IPS-NIHi11 (cell line): Measurements from ENCODE around the gene CNGA3.
A peak's percentile ranks its signal among the peaks of the same experiment; 100 is the strongest.
"Not testable (repeated sequence)": the region's sequence is repeated elsewhere in the genome, so short reads cannot be mapped to it uniquely, and the experiment has no call there.

Experiments
- DNase-seq: peaks from one replicate; pipeline ENCODE4 v3.0.0; 2012; ENCODE audit warnings: mixed read lengths, low spot score

The CNGA3 gene

DNA sequence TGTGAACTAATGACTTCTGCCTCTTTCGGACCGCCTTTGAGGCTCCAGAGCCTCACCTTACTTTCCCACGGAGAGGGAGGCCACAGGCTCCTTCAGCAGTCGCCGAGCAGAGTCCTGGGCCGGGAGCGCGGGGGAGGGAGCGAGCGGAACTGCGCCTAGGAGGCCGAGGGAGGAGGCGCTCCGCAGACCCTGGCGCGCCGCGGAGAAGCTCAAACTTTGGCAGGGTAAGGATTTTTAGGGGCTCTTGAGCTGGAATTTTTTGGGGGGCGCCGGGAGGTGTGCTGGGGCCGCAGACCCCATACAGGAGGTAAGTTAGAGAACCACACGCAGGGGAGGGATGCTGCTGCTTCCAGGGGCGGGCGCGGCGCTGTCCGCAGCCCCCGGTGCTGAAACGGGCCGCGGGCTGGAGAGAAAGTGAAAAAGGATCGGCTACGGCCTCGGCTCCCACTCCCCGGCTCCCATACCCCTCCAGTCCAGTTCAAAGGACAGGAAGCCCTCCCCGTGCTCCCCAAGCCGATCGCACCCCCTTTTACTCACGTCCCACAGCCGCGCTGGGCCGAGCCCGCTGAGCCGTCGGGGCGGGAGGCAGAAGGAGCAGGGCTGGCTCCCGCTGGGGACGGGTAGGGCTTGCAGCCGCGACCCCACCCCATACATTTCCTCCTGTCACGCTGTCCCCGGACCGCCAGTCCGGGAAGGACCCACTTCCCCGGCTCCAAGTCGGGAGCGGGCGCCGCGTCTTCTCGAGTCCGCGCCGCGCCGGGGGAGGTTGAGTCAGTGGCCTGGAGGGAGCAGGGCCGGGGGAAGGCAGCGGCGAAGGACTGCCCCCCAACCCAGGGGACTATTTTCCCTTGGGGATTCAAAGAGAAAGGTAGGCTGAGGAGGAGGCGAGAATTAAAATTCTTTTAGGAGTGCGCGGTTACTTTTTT lies at the start of gene CNGA3:
Gene CNGA3 (plus strand): TSS at position 146 of the 926 bp plus-strand sequence. CDS start 23,520 bp downstream, outside the sequence.
- peak; percentile 78 for DNase-seq

DNA sequence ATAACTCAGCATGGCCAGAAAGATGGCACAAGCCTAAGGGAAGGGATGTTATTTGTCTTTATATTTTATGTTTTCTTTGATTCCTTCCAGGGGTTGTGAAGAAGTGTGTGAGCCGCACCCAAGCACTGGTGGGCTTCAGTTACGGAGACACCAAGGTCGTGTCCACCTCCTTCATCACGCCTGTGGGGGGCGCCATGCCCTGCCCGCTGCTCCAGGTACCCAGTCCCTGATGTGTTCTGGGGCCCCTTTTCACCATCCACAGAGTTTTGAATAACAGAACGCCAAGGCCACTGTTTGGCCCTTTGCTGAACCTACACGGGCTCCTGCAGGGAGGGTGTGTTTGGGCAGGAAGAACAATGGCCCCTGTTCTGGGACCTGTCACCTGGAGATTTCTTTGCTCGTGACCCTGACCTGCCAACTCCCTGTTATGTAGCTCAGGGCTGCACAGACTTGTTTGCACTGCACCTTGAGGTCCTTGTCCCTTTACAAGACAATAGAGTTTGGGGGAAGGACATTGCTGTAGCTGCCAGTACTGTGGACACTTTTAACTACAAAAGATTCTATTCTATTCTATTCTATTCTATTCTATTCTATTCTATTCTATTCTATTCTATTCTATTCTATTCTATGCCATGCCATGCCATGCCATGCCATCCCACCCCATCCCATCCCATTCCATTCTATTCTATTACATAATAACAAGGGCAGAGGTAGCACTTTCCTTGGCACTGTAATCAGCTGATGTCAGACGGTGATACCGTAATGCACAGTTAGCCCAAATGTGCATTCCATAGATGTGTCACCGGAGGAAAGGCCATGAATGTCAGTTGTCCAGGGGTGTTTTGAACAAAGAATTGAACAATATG lies 48.2 kb upstream of the CNGA3 start:
- DNase-seq: no peak

- DNase-seq: no peak
These were observed 47.5 kb upstream of the CNGA3 start for GRCh38 chr2:98298683-98299164.

GRCh38 chr2:98299211-98299905 lies 46.9 kb upstream of the CNGA3 start:
- no peak for DNase-seq

- no peak for DNase-seq
These were observed 45.9 kb upstream of the CNGA3 start for GRCh38 chr2:98300141-98300874.

DNA sequence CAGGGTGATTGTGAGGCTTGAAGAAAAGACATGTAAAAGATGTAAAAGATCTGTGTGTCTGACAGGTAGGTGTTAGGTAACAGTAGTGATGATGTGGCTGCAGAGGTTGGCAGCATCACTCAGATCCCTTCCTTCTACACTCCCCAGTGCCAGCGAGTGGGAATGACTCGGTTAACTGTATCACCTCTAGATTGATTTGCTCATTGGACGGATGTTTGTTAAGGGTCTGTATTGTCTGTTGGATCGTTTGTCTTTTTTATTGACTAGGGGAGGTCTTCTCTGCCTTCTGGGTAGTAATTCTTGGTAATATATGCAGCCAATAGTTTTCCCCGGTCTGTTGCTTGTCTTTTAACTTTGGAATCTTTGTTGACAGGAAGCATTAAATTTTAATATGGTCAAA lies 44.8 kb upstream of the CNGA3 start:
- DNase-seq: no peak

GRCh38 chr2:98307131-98307696 lies 39.0 kb upstream of the CNGA3 start:
- not testable (repeated sequence) for DNase-seq

- no peak for DNase-seq
These were observed 38.2 kb upstream of the CNGA3 start for GRCh38 chr2:98308068-98308467.

DNA sequence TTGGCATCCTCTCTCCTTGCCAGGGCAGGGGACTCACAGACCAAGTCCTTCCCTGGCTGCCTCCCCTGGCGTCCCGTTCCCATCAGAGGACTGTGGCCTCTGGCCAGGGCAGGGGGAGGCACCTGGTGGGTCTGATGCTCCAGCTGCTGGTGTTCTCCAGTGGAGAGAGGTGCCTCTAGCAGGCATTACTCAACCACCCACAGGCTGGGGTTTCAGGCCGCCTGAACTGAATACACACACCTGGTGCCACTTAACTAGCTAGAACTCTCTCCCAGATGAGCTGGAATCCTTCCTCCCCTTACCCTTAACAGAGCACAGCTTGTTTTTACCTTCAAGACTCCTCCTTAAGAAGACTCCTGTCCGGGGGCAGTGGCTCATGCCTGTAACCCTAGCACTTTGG lies 37.7 kb upstream of the CNGA3 start:
- no peak for DNase-seq

- no peak for DNase-seq
These were observed 36.7 kb upstream of the CNGA3 start for GRCh38 chr2:98309580-98309979.

DNA sequence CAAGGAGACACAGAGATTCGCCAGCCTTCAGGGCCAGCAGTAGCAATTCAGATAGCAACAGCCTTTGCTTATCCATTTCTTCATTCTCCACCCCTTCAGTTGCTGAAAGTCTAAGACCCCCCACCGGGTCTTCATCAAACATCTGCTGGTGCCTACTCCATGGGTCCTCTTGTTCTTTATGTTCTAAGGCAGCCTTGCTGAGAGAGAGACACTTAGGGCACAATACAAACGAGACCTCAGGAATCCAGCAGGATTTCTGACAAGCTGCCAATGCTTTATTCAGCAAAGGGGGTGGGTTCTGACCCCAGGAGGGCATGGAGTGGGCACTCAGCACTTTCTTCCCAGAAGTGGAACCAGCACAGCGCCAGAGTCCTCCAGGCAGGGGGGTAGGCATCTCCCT lies 36.2 kb upstream of the CNGA3 start:
- DNase-seq: no peak

DNA sequence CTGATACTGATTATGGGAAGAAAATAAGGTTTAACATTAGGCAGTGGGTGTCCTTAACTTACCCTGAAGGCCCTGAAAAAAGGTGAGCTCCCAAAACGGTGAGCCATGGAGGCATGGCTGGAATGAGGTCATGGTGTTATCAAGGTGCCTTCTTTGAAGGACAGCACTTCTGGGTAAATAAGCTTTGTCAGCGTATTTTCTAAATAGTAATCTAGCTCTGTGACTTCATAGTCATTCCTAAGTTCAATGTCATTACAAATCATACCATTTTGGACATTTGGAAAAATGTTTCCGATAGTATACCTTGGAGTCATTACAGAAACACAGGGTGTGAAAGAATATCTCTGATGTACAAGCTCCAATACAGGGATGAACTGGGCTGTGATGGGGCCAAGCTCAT lies 35.2 kb upstream of the CNGA3 start:
- no peak for DNase-seq

DNA sequence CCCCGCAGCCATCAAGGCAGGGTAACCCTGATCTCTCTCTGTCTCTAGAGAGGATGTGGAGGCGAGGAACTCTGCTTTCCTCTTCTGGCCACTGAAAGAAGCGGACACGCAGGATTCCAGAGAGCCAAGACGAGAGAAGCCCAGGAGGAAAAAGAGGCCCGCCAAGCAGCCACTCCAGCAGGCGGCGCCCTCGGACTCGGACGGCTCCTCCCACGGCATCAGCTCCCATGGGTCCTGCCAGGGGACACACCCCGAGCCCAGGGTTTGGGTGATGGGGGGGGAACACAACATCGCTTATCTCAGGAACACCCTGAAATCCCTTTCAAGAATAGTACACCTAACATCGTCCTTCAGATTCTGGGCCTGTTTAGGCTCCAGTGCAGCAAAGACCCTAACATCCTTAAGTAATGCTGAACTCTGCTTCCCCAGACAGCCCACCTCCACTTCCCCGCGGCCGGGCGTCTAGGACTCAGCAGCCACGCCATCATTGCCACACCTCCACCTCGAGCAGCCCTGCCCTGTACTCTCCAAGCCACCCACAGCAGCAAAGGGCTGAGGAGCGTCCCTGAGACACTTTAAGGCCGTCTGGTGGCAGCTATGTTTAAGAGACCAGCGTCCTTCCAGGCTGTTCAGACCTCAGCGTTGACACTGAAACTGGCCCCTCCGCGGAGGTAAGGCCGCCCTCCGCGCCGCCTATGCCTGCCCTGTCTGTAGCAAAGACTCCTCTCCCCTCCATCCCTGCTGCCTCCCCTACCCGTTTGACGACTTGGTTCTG lies 34.3 kb upstream of the CNGA3 start:
- no peak for DNase-seq

- no peak for DNase-seq
These were observed 32.6 kb upstream of the CNGA3 start for GRCh38 chr2:98313492-98314250.

- no peak for DNase-seq
These were observed 32.0 kb upstream of the CNGA3 start for GRCh38 chr2:98314251-98314650.

- DNase-seq: no peak
These were observed 30.3 kb upstream of the CNGA3 start for GRCh38 chr2:98315957-98316356.

DNA sequence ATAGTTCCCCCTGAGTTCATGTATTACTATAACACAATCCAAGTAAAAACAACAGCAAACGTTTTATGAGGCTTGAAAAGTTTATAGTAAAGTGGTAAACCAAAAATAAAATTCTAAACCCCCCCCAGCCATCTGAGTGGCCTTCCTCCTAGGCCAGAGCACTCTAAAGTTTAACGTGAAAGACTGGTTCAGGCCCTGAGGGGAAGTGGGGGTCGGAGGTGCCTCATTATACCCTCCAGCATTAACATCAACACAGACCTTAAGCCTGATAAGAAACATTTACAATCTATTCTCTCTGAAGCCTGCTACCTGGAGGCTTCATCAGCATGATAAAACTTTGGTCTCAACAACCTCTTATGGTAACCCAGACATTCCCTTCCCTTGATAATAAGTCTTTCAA lies 29.0 kb upstream of the CNGA3 start:
- no peak for DNase-seq

GRCh38 chr2:98320171-98320570 lies 26.1 kb upstream of the CNGA3 start:
- not testable (repeated sequence) for DNase-seq

DNA sequence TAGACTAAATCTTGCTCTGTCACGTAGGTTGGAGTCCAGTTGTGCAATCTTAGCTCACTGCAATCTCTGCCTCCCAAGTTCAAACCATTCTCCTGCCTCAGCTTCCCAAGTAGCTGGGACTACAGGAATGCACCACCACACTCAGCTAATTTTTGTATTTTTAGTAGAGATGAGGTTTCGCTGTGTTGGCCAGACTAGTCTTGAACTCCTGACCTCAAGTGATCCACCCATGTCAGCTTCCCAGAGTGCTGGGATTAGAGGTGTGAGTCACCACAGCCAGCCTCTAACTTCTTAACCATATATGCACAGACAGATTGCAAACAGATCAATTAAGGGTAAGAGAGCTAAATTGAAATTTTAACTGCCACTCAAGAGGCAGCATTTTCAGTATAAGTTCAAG lies 22.1 kb upstream of the CNGA3 start:
- no peak for DNase-seq

- no peak for DNase-seq
These were observed 18.5 kb upstream of the CNGA3 start for GRCh38 chr2:98327776-98328175.
